H9 (cell line): ENCODE results near the gene LRIG3. TPM values are rescaled to one million over a fixed set of nuclear protein-coding genes. Genes with fewer than 3 reads are reported as not detected.

Experiments
- DNase-seq: peaks from one replicate; pipeline ENCODE4 v3.0.0-alpha.2; 2017
- H2AFZ ChIP-seq: one replicate; pipeline ENCODE4 v1.6.1; 2013; ENCODE audit warnings: mild to moderate bottlenecking, low read length, control low read depth, moderate library complexity
- H2AK5ac ChIP-seq: 2 replicates; pipeline ENCODE4 v1.6.1; 2013; ENCODE audit warnings: low read length, control low read depth, mixed read lengths; ENCODE audit not compliant: insufficient read length
- H2BK120ac ChIP-seq: one replicate; pipeline ENCODE4 v1.6.1; 2013; ENCODE audit warnings: low read depth, mild to moderate bottlenecking, low read length, control low read depth, inconsistent platforms; ENCODE audit not compliant: poor library complexity, severe bottlenecking
- H2BK12ac ChIP-seq: 2 replicates; pipeline ENCODE4 v1.6.1; 2013; ENCODE audit warnings: low read length, control low read depth, mixed read lengths, low read depth; ENCODE audit not compliant: insufficient read length
- H2BK15ac ChIP-seq: 2 replicates; pipeline ENCODE4 v1.6.1; 2013; ENCODE audit warnings: low read depth, low read length, control low read depth
- H2BK20ac ChIP-seq: one replicate; pipeline ENCODE4 v1.6.1; 2013; ENCODE audit warnings: low read depth, mild to moderate bottlenecking, low read length, control low read depth, inconsistent platforms; ENCODE audit not compliant: poor library complexity, severe bottlenecking
- H2BK5ac ChIP-seq: 2 replicates; pipeline ENCODE4 v1.6.1; 2013; ENCODE audit warnings: low read length, control low read depth, mixed read lengths; ENCODE audit not compliant: insufficient read length
- H3K14ac ChIP-seq: 2 replicates; pipeline ENCODE4 v1.6.1; 2013; ENCODE audit warnings: low read length, control low read depth; ENCODE audit not compliant: insufficient read depth
- H3K18ac ChIP-seq: 2 replicates; pipeline ENCODE4 v1.6.1; 2013; ENCODE audit warnings: low read depth, mild to moderate bottlenecking, mixed read lengths, low read length, control low read depth; ENCODE audit not compliant: insufficient read length
- H3K23ac ChIP-seq: 2 replicates; pipeline ENCODE4 v1.6.1; 2013; ENCODE audit warnings: low read length, control low read depth, mixed read lengths, low read depth; ENCODE audit not compliant: insufficient read length
- H3K23me2 ChIP-seq: 2 replicates; pipeline ENCODE4 v1.6.1; 2013; ENCODE audit warnings: low read depth, mild to moderate bottlenecking, mixed read lengths, low read length, control low read depth; ENCODE audit not compliant: insufficient read length, poor library complexity, severe bottlenecking
- H3K27ac ChIP-seq: 2 replicates; pipeline ENCODE4 v1.5.1; 2013; ENCODE audit warnings: low read length, control low read depth, mixed read lengths, low read depth; ENCODE audit not compliant: insufficient read length
- H3K27me3 ChIP-seq: 2 replicates; pipeline ENCODE4 v1.6.1; 2013; ENCODE audit warnings: low read length, control low read depth, inconsistent platforms; ENCODE audit not compliant: insufficient read depth
- H3K4ac ChIP-seq: 2 replicates; pipeline ENCODE4 v1.6.1; 2013; ENCODE audit warnings: low read depth, mild to moderate bottlenecking, control low read depth, inconsistent platforms, low read length, moderate library complexity
- H3K4me1 ChIP-seq: 2 replicates; pipeline ENCODE4 v1.6.1; 2013; ENCODE audit warnings: low read length, control low read depth, inconsistent platforms; ENCODE audit not compliant: insufficient read depth
- H3K4me2 ChIP-seq: 2 replicates; pipeline ENCODE4 v1.6.1; 2013; ENCODE audit warnings: low read length, control low read depth, mixed read lengths; ENCODE audit not compliant: insufficient read length, insufficient read depth
- H3K56ac ChIP-seq: 2 replicates; pipeline ENCODE4 v1.6.1; 2013; ENCODE audit warnings: low read depth, mild to moderate bottlenecking, mixed read lengths, low read length, control low read depth; ENCODE audit not compliant: insufficient read length
- H3K79me1 ChIP-seq: 2 replicates; pipeline ENCODE4 v1.6.1; 2013; ENCODE audit warnings: low read depth, mild to moderate bottlenecking, moderate library complexity, low read length, control low read depth, inconsistent platforms; ENCODE audit not compliant: insufficient read depth, poor library complexity, severe bottlenecking
- H3K79me2 ChIP-seq: 2 replicates; pipeline ENCODE4 v1.6.1; 2013; ENCODE audit warnings: low read length, control low read depth, inconsistent platforms; ENCODE audit not compliant: insufficient read depth
- H3K9ac ChIP-seq: 2 replicates; pipeline ENCODE4 v1.6.1; 2013; ENCODE audit warnings: low read length, control low read depth, mixed read lengths; ENCODE audit not compliant: insufficient read length; ENCODE audit errors: extremely low read depth
- H3K9me3 ChIP-seq: one replicate; pipeline ENCODE4 v1.6.1; 2013; ENCODE audit warnings: low read depth, low read length, inconsistent platforms; ENCODE audit not compliant: control insufficient read depth
- H3T11ph ChIP-seq: one replicate; pipeline ENCODE4 v1.6.1; 2013; ENCODE audit warnings: mild to moderate bottlenecking, low read length, control low read depth, inconsistent platforms
- H4K20me1 ChIP-seq: one replicate; pipeline ENCODE4 v1.6.1; 2013; ENCODE audit not compliant: control insufficient read depth, insufficient read length, insufficient read depth
- H4K5ac ChIP-seq: 2 replicates; pipeline ENCODE4 v1.6.1; 2013; ENCODE audit warnings: low read depth, mild to moderate bottlenecking, mixed read lengths, low read length, control low read depth; ENCODE audit not compliant: insufficient read length
- H4K8ac ChIP-seq: replicated peaks from 2 replicates; pipeline ENCODE4 v1.6.1; 2013; ENCODE audit warnings: low read length, control low read depth, mixed read lengths, low read depth; ENCODE audit not compliant: insufficient read length
- H4K91ac ChIP-seq: 2 replicates; pipeline ENCODE4 v1.6.1; 2013; ENCODE audit warnings: low read depth, mild to moderate bottlenecking, moderate library complexity, mixed read lengths, low read length, control low read depth; ENCODE audit not compliant: insufficient read length
- H3K27ac Mint-ChIP-seq, 3 experiments: 2 replicates in 2 of 3; 3 replicates in 1 of 3; pipeline ENCODE4 v1.8.0; 2020 to 2021; ENCODE audit warnings: mixed read lengths in 3 of 3, mild to moderate bottlenecking in 1 of 3, moderate library complexity in 1 of 3
- H3K27me3 Mint-ChIP-seq: 2 replicates; pipeline ENCODE4 v1.8.0; 2021; ENCODE audit warnings: low read depth, mild to moderate bottlenecking, moderate library complexity, mixed read lengths
- H3K36me3 Mint-ChIP-seq, 3 experiments: 2 replicates in 2 of 3; 3 replicates in 1 of 3; pipeline ENCODE4 v1.8.0; 2020 to 2021; ENCODE audit warnings: low read depth in 3 of 3, mixed read lengths in 3 of 3; ENCODE audit not compliant: insufficient read depth in 1 of 3
- H3K4me1 Mint-ChIP-seq, 2 experiments: 2 replicates each; pipeline ENCODE4 v1.8.0; 2020; ENCODE audit warnings: mixed read lengths in 2 of 2
- H3K4me3 Mint-ChIP-seq, 2 experiments: 2 replicates in 1 of 2; 3 replicates in 1 of 2; pipeline ENCODE4 v1.8.0; 2020 to 2021; ENCODE audit warnings: mild to moderate bottlenecking in 2 of 2, mixed read lengths in 2 of 2, moderate library complexity in 1 of 2
- H3K9me3 Mint-ChIP-seq, 2 experiments: 2 replicates in 1 of 2; 3 replicates in 1 of 2; pipeline ENCODE4 v1.8.0; 2020; ENCODE audit warnings: mild to moderate bottlenecking in 2 of 2, mixed read lengths in 2 of 2, moderate library complexity in 1 of 2
- CTCF ChIP-seq: fragments of 200-600 bp; sonication (generic); conservative IDR thresholded peaks from 3 replicates; pipeline ENCODE4 v1.8.0; 2021; ENCODE audit warnings: antibody characterized with exemption, mild to moderate bottlenecking
- WGBS: extraction: QIAGEN DNeasy Blood & Tissue Kit; methylation state at CpG from one replicate; pipeline ENCODE4 v1.1.7; 2013; ENCODE audit warnings: missing lambda C conversion rate, low lambda C conversion rate, mixed read lengths; ENCODE audit not compliant: insufficient read length; ENCODE audit errors: extremely low coverage; 5-methylcytosine and 5-hydroxymethylcytosine counted together
- total RNA-seq: library from RNA; stranded (reverse); gene quantifications from 2 replicates; pipeline ENCODE4 v1.2.1, GENCODE V29; 2021

Gene LRIG3
- total RNA-seq, 1 experiment from 2014 or later, result 10.9 TPM

- Histone ChIP-seq H3K79me2 (no peaks in the 10 kb centered on the region), H3K23ac (no peak overlapping the region), H3K18ac (no peak overlapping the region), H3K27ac (no peak overlapping the region), H4K8ac (no peak overlapping the region), H3K9me3 (no peaks in the 10 kb centered on the region), H3K23me2 (no peaks in the 10 kb centered on the region), H2BK12ac (no peak overlapping the region), H3K79me1 (no peaks in the 10 kb centered on the region), H2BK5ac (no peak overlapping the region), H2BK20ac (no peak overlapping the region), H3K4me2 (no peak overlapping the region), H3K56ac (no peak overlapping the region), H3K27me3 (no peaks in the 10 kb centered on the region), H4K5ac (no peak overlapping the region), H3K4ac (no peak overlapping the region), H3K14ac (no peak overlapping the region), H2AFZ (no peak overlapping the region), H2BK15ac (no peak overlapping the region), H2AK5ac (no peak overlapping the region), H4K20me1 (no peaks in the 10 kb centered on the region), H3K9ac (no peak overlapping the region), H3T11ph (no peak overlapping the region), H3K4me1 (peaks cover 2% of the 10 kb centered on the region; the same call in 1 of the 2 replicates), H4K91ac (no peak overlapping the region), H2BK120ac (no peak overlapping the region)
- no CpG with 5 or more reads among the region's 3 CpGs for WGBS
- Mint-ChIP-seq H3K27me3 (no peaks in the 10 kb centered on the region), H3K27ac (no peak overlapping the region), H3K36me3 (no peaks in the 10 kb centered on the region), H3K4me3 (no peak overlapping the region), H3K9me3 (no peaks in the 10 kb centered on the region), H3K4me1 (peaks cover 27 to 30% of the 10 kb centered on the region in 2 experiments)
- no peak for TF ChIP-seq CTCF
- no peak for DNase-seq
Measured at GRCh38 chr12:58954002-58954401, 33.7 kb upstream of the LRIG3 start.
